Parathyroid adenoma (tissue), 2 donors: ENCODE results near the gene HIC1.

Experiments
- H2AFZ ChIP-seq: fragments of 300-600 bp; sonication (generic); one replicate; pipeline ENCODE4 v1.7.0; 2017; ENCODE audit warnings: antibody characterized with exemption, mild to moderate bottlenecking
- H3K27ac ChIP-seq: fragments of 300-600 bp; sonication (generic); one replicate; pipeline ENCODE4 v1.7.0; 2017
- H3K27me3 ChIP-seq: fragments of 300-600 bp; sonication (generic); one replicate; pipeline ENCODE4 v1.7.0; 2017; ENCODE audit warnings: low read length; ENCODE audit not compliant: control insufficient read depth, insufficient read depth
- H3K36me3 ChIP-seq: fragments of 300-600 bp; sonication (generic); one replicate; pipeline ENCODE4 v1.7.0; 2017; ENCODE audit warnings: low read length; ENCODE audit not compliant: control insufficient read depth, insufficient read depth
- H3K4me1 ChIP-seq: fragments of 300-600 bp; sonication (generic); one replicate; pipeline ENCODE4 v1.7.0; 2017; ENCODE audit warnings: control low read depth
- H3K4me2 ChIP-seq: fragments of 300-600 bp; sonication (generic); one replicate; pipeline ENCODE4 v1.7.0; 2017; ENCODE audit warnings: low read length
- H3K4me3 ChIP-seq: fragments of 300-600 bp; sonication (generic); one replicate; pipeline ENCODE4 v1.7.0; 2017; ENCODE audit warnings: low read depth, low read length
- H3K79me2 ChIP-seq: fragments of 300-600 bp; sonication (generic); one replicate; pipeline ENCODE4 v1.7.0; 2017; ENCODE audit warnings: control low read depth
- H3K9ac ChIP-seq: fragments of 300-600 bp; sonication (generic); one replicate; pipeline ENCODE4 v1.7.0; 2017; ENCODE audit warnings: mild to moderate bottlenecking
- H3K9me3 ChIP-seq: fragments of 300-600 bp; sonication (generic); one replicate; pipeline ENCODE4 v1.7.0; 2017; ENCODE audit warnings: low read length; ENCODE audit not compliant: control insufficient read depth
- CTCF ChIP-seq: fragments of 300-600 bp; sonication (generic); IDR thresholded peaks from one replicate; pipeline ENCODE4 v1.7.0; 2017; ENCODE audit warnings: antibody characterized with exemption, mild to moderate bottlenecking
- donor health status: primary hyperparathyroidism.

HIC1 gene

GRCh38 chr17:2022647-2023240 lies 32.2 kb upstream of the HIC1 start:
- TF ChIP-seq CTCF: no peak
- no peak overlapping the region for H3K4me2 ChIP-seq
- no peaks in the 10 kb centered on the region for H3K9me3 ChIP-seq
- H2AFZ ChIP-seq: no peak overlapping the region
- H3K4me3 ChIP-seq: no peak overlapping the region
- H3K9ac ChIP-seq: no peak overlapping the region
- H3K27ac ChIP-seq: no peak overlapping the region
- H3K36me3 ChIP-seq: no peaks in the 10 kb centered on the region
- peaks cover 4% of the 10 kb centered on the region for H3K4me1 ChIP-seq
- H3K79me2 ChIP-seq: no peaks in the 10 kb centered on the region
- no peaks in the 10 kb centered on the region for H3K27me3 ChIP-seq

GRCh38 chr17:2023256-2023655 lies 31.6 kb upstream of the HIC1 start:
- Histone ChIP-seq H3K9ac (no peak overlapping the region), H3K27ac (no peak overlapping the region), H3K27me3 (no peaks in the 10 kb centered on the region), H2AFZ (no peak overlapping the region), H3K79me2 (no peaks in the 10 kb centered on the region), H3K9me3 (no peaks in the 10 kb centered on the region), H3K36me3 (no peaks in the 10 kb centered on the region), H3K4me1 (no peaks in the 10 kb centered on the region), H3K4me3 (no peak overlapping the region), H3K4me2 (no peak overlapping the region)
- TF ChIP-seq CTCF: no peak

- Histone ChIP-seq H3K4me2 (peak overlapping the region; percentile 83), H2AFZ (peak overlapping the region; percentile 84), H3K79me2 (no peaks in the 10 kb centered on the region), H3K4me3 (peak overlapping the region; percentile 54), H3K27ac (no peak overlapping the region), H3K36me3 (no peaks in the 10 kb centered on the region), H3K27me3 (no peaks in the 10 kb centered on the region), H3K9me3 (no peaks in the 10 kb centered on the region), H3K4me1 (no peaks in the 10 kb centered on the region), H3K9ac (no peak overlapping the region)
- TF ChIP-seq CTCF: no peak
These were observed 31.0 kb upstream of the HIC1 start for GRCh38 chr17:2023692-2024571.

GRCh38 chr17:2024572-2025219 lies 30.2 kb upstream of the HIC1 start:
- no peak overlapping the region for H3K27ac ChIP-seq

More at GRCh38 chr17:2024572-2025219, 30.2 kb upstream of the HIC1 start:
- no peak overlapping the region for H3K9ac ChIP-seq
- H3K4me1 ChIP-seq: no peaks in the 10 kb centered on the region
- peak overlapping the region; percentile 54 for H3K4me3 ChIP-seq
- H3K79me2 ChIP-seq: no peaks in the 10 kb centered on the region
- TF ChIP-seq CTCF: no peak
- no peaks in the 10 kb centered on the region for H3K9me3 ChIP-seq
- peak overlapping the region; percentile 84 for H2AFZ ChIP-seq
- peak overlapping the region; percentile 83 for H3K4me2 ChIP-seq
- no peaks in the 10 kb centered on the region for H3K27me3 ChIP-seq
- H3K36me3 ChIP-seq: no peaks in the 10 kb centered on the region
